GM19372 (cell line): ENCODE data around the gene PKIB.
"Not testable (repeated sequence)": the region's sequence is repeated elsewhere in the genome, so short reads cannot be mapped to it uniquely, and the experiment has no call there.

Experiments
- ATAC-seq: cut with Tn5 transposase; IDR thresholded peaks from one replicate; pipeline ENCODE4 v1.9.1; 2021; ENCODE audit warnings: mild to moderate bottlenecking, low read depth, moderate library complexity; ENCODE audit not compliant: unreplicated experiment

The PKIB gene

GRCh38 chr6:122609881-122610689 is at the start of gene PKIB:
Gene PKIB (plus strand): TSS chr6:122610405. CDS start chr6:122717795, 107,390 bp downstream.
- peak; percentile 94 for ATAC-seq

GRCh38 chr6:122563364-122564052 is 46.7 kb upstream of the PKIB start:
- no peak for ATAC-seq

- ATAC-seq, result no peak
These were observed 46.0 kb upstream of the PKIB start for GRCh38 chr6:122564230-122564629.

- no peak for ATAC-seq
These were observed 44.5 kb upstream of the PKIB start for GRCh38 chr6:122565708-122566107.

GRCh38 chr6:122567034-122567433 is 43.2 kb upstream of the PKIB start:
- ATAC-seq, result no peak

GRCh38 chr6:122568350-122568749 is 41.9 kb upstream of the PKIB start:
- no peak for ATAC-seq

- no peak for ATAC-seq
These were observed 41.4 kb upstream of the PKIB start for GRCh38 chr6:122568797-122569221.

GRCh38 chr6:122569230-122569771 is 40.9 kb upstream of the PKIB start:
- ATAC-seq, result no peak

GRCh38 chr6:122571888-122572287 is 38.3 kb upstream of the PKIB start:
- no peak for ATAC-seq

- ATAC-seq, result no peak
These were observed 33.3 kb upstream of the PKIB start for GRCh38 chr6:122576888-122577287.

- no peak for ATAC-seq
These were observed 31.2 kb upstream of the PKIB start for GRCh38 chr6:122578961-122579360.

- ATAC-seq, result no peak
These were observed 29.5 kb upstream of the PKIB start for GRCh38 chr6:122580737-122581136.

GRCh38 chr6:122589115-122589514 is 21.1 kb upstream of the PKIB start:
- ATAC-seq, result no peak

- ATAC-seq, result not testable (repeated sequence)
These were observed 11.9 kb upstream of the PKIB start for GRCh38 chr6:122598295-122598694.

GRCh38 chr6:122604676-122605075 is 5.5 kb upstream of the PKIB start:
- no peak for ATAC-seq

GRCh38 chr6:122610690-122611455 is 668 bp downstream of the PKIB start:
- peak; percentile 33 for ATAC-seq

- ATAC-seq, result no peak
These were observed 2.6 kb downstream of the PKIB start for GRCh38 chr6:122612838-122613237.

- no peak for ATAC-seq
These were observed 4.1 kb downstream of the PKIB start for GRCh38 chr6:122614303-122614702.

- no peak for ATAC-seq
These were observed 5.2 kb downstream of the PKIB start for GRCh38 chr6:122615409-122615808.

GRCh38 chr6:122616877-122617276 is 6.7 kb downstream of the PKIB start:
- ATAC-seq, result no peak

- no peak for ATAC-seq
These were observed 9.1 kb downstream of the PKIB start for GRCh38 chr6:122619309-122619708.
